Endothelial cell of umbilical vein (primary cell): Measurements from ENCODE around the gene C12orf60. TPM values are rescaled to one million over a fixed set of nuclear protein-coding genes. Genes with fewer than 3 reads are reported as not detected.

Experiments
- BruUV-seq: library from RNA; stranded (reverse); fragments of 400-500 nt; replicated peaks from 2 replicates; lab custom pipeline; 2021; lab: Mats Ljungman, UMichigan
- CTCF ChIA-PET: fragments of 300-600, 350-600 bp; sonication (Branson Sonifier 250); formaldehyde crosslinking; loops from one replicate; lab custom pipeline; 2021; ENCODE audit warnings: antibody characterized with exemption, inconsistent platforms; lab: Charles Lee
- POLR2A ChIA-PET: fragments of 300-600, 350-600 bp; sonication (Branson Sonifier 250); formaldehyde crosslinking; loops from one replicate; lab custom pipeline; 2021; ENCODE audit warnings: antibody characterized with exemption, inconsistent platforms; lab: Charles Lee
- DNase-seq: peaks from one replicate; pipeline ENCODE4 v3.0.0-alpha.2; 2011; ENCODE audit warnings: low read depth, low spot score
- FAIRE-seq: peaks from 2 replicates; lab custom pipeline; 2011; peaks lifted over from hg19 to GRCh38; lab: Jason Lieb, UNC
- H2AFZ ChIP-seq: 2 replicates; pipeline ENCODE4 v1.6.0; 2012; ENCODE audit warnings: low read depth, low read length, control low read depth, inconsistent platforms
- H3K27ac ChIP-seq: 2 replicates; pipeline ENCODE4 v1.5.1; 2011; ENCODE audit warnings: low read depth, mild to moderate bottlenecking, control low read depth, low read length, moderate library complexity; ENCODE audit not compliant: insufficient read depth
- H3K27me3 ChIP-seq, 2 experiments: 2 replicates each; pipeline versions ENCODE4 v1.6.0 to v1.6.1; 2011; ENCODE audit warnings: low read length in 2 of 2, mixed read lengths in 1 of 2; ENCODE audit not compliant: control insufficient read depth in 2 of 2, insufficient read depth in 2 of 2
- H3K36me3 ChIP-seq, 2 experiments: 2 replicates in 1 of 2; 3 replicates in 1 of 2; pipeline ENCODE4 v1.5.1; 2011; ENCODE audit warnings: low read length in 2 of 2, mild to moderate bottlenecking in 1 of 2, moderate library complexity in 1 of 2; ENCODE audit not compliant: control insufficient read depth in 2 of 2, insufficient read depth in 2 of 2; ENCODE audit errors: extremely low read depth in 1 of 2
- H3K4me1 ChIP-seq: 3 replicates; pipeline ENCODE4 v1.5.1; 2011; ENCODE audit warnings: mild to moderate bottlenecking, low read length; ENCODE audit not compliant: control insufficient read depth, insufficient read depth; ENCODE audit errors: extremely low read depth
- H3K4me2 ChIP-seq: 2 replicates; pipeline ENCODE4 v1.6.1; 2011; ENCODE audit warnings: low read length, control low read depth, mixed read lengths; ENCODE audit not compliant: insufficient read depth
- H3K4me3 ChIP-seq, 3 experiments: fragments of 200-600 bp in 1 of 3; sonication (generic), shearing (Covaris generic) in 1 of 3; replicated peaks in 1 of 3; 2 replicates each; pipeline ENCODE4 v1.5.1; 2011 to 2016; ENCODE audit warnings: control low read depth in 3 of 3, low read length in 3 of 3, mild to moderate bottlenecking in 2 of 3, inconsistent platforms in 1 of 3, low read depth in 1 of 3, moderate library complexity in 1 of 3; ENCODE audit not compliant: insufficient read depth in 1 of 3
- H3K79me2 ChIP-seq: 2 replicates; pipeline ENCODE4 v1.6.0; 2012; ENCODE audit warnings: low read length, inconsistent platforms; ENCODE audit not compliant: control insufficient read depth, insufficient read depth
- H3K9ac ChIP-seq: replicated peaks from 2 replicates; pipeline ENCODE3; 2011; ENCODE audit warnings: low read length, control low read depth; ENCODE audit not compliant: insufficient read depth; ENCODE audit errors: extremely low read depth
- H3K9me1 ChIP-seq: replicated peaks from 3 replicates; pipeline ENCODE4 v1.6.0; 2011; ENCODE audit warnings: mild to moderate bottlenecking, low read length; ENCODE audit not compliant: control insufficient read depth, insufficient read depth; ENCODE audit errors: extremely low read depth
- H3K9me3 ChIP-seq: replicated peaks from 2 replicates; pipeline ENCODE4 v1.5.1; 2012; ENCODE audit warnings: low read length, inconsistent platforms; ENCODE audit not compliant: control insufficient read depth, insufficient read depth
- H4K20me1 ChIP-seq: replicated peaks from 2 replicates; pipeline ENCODE3; 2011; ENCODE audit warnings: mild to moderate bottlenecking, low read length; ENCODE audit not compliant: control insufficient read depth, insufficient read depth; ENCODE audit errors: extremely low read depth
- CTCF ChIP-seq, 2 donors: IDR thresholded peaks; 1 replicate in 1 of 2; 2 replicates in 1 of 2; pipeline ENCODE4 v1.5.1; 2011; ENCODE audit warnings: low read length in 2 of 2, mild to moderate bottlenecking in 2 of 2, moderate library complexity in 2 of 2, control low read depth in 1 of 2, inconsistent platforms in 1 of 2, low read depth in 1 of 2; ENCODE audit not compliant: insufficient read depth in 1 of 2; ENCODE audit errors: extremely low read depth in 1 of 2
- EZH2 ChIP-seq: IDR thresholded peaks from 2 replicates; pipeline ENCODE4 v1.6.1; 2012; ENCODE audit warnings: borderline replicate concordance, low read depth, mild to moderate bottlenecking, moderate library complexity, low read length, inconsistent platforms; ENCODE audit not compliant: severe bottlenecking
- FOS ChIP-seq: IDR thresholded peaks from 2 replicates; pipeline ENCODE4 v1.6.1; 2011; ENCODE audit warnings: mild to moderate bottlenecking, low read length, moderate library complexity, borderline replicate concordance; ENCODE audit not compliant: insufficient read depth
- GATA2 ChIP-seq: IDR thresholded peaks from 2 replicates; pipeline ENCODE4 v1.7.0; 2011; ENCODE audit warnings: low read depth, mild to moderate bottlenecking, moderate library complexity, mixed read lengths, low read length; ENCODE audit not compliant: insufficient read length, insufficient read depth
- JUN ChIP-seq: IDR thresholded peaks from 2 replicates; pipeline ENCODE4 v1.6.1; 2011; ENCODE audit warnings: borderline replicate concordance, low read depth; ENCODE audit not compliant: insufficient read length, insufficient read depth
- MAX ChIP-seq: IDR thresholded peaks from 2 replicates; pipeline ENCODE4 v1.6.1; 2011; ENCODE audit not compliant: insufficient read depth, insufficient read length
- MYC ChIP-seq: IDR thresholded peaks from one replicate; pipeline ENCODE4 v1.6.1; 2011; ENCODE audit warnings: mild to moderate bottlenecking, low read depth, low read length
- POLR2A ChIP-seq: IDR thresholded peaks from 2 replicates; pipeline ENCODE4 v1.6.1; 2012; ENCODE audit warnings: low read depth, mild to moderate bottlenecking, control low read depth, low read length
- POLR2AphosphoS5 ChIP-seq: IDR thresholded peaks from 2 replicates; pipeline ENCODE4 v1.6.1; 2012; ENCODE audit warnings: low read depth, mild to moderate bottlenecking, control low read depth, low read length, moderate library complexity; ENCODE audit not compliant: insufficient read depth
- dilution Hi-C: fragments of 300-500 bp; cut with MboI; formaldehyde crosslinking; loops from one replicate; pipeline ENCODE4 v1.15.0; 2019; ENCODE audit warnings: low sequenced_read_pairs; ENCODE audit not compliant: extremely low pct_ligation_motif_present
- intact Hi-C: fragments of 100-400 bp; cut with micrococcal nuclease; formaldehyde crosslinking; loops from one replicate; pipeline ENCODE4 v1.10.0; 2022
- polyA plus RNA-seq, 4 experiments: library from polyadenylated mRNA; depleted of rRNA in 3 of 4; stranded (reverse) in 3 of 4; unstranded in 1 of 4; fragments of >200 nt; gene quantifications; 2 replicates each; pipeline versions ENCODE4 v1.2.1 to v1.2.3, GENCODE V29; 2011 to 2012; ENCODE audit warnings: missing spikeins in 1 of 4
- total RNA-seq: library from RNA; stranded (reverse); gene quantifications from 2 replicates; pipeline ENCODE4 v1.2.3, GENCODE V29; 2021

Gene C12orf60
- total and polyA plus RNA-seq, 2 donors (not counting 3 experiments of a cell fraction or from before 2014, with no cell fraction given) = 0.52 to 1.3 TPM

GRCh38 chr12:14852880-14853279 is 49.4 kb downstream of the C12orf60 start:
- intact Hi-C loops = no loop called here

More at GRCh38 chr12:14852880-14853279, 49.4 kb downstream of the C12orf60 start:
- FAIRE-seq = no peak
- CTCF ChIA-PET = interaction anchor here (1.2 to 1.6 kb wide), 2 partner anchors 42 to 142 kb away, joined by 3 to 7 read pairs; no protein-coding TSS in a partner anchor
- POLR2A ChIA-PET = no interaction called here
- Histone ChIP-seq H3K27me3 (no peaks in the 10 kb centered on the region), H3K4me2 (no peak overlapping the region), H3K4me3 (no peak overlapping the region), H2AFZ (no peak overlapping the region), H3K9me1 (no peaks in the 10 kb centered on the region), H3K4me1 (peaks cover 23% of the 10 kb centered on the region), H3K36me3 (no peaks in the 10 kb centered on the region), H3K9ac (no peak overlapping the region), H3K9me3 (no peaks in the 10 kb centered on the region), H3K79me2 (no peaks in the 10 kb centered on the region), H4K20me1 (no peaks in the 10 kb centered on the region), H3K27ac (no peak overlapping the region)
- no peak for DNase-seq
- TF ChIP-seq FOS (no peak), MYC (no peak), EZH2 (no peak), MAX (no peak), CTCF (IDR thresholded peaks at IDR 0.05; ENCODE audit: extremely low read depth in 1 of 2, insufficient read depth in 1 of 2, low read depth in 1 of 2, low read length in 2 of 2) (no peak), POLR2A (no peak), GATA2 (no peak), JUN (no peak), POLR2AphosphoS5 (no peak)
- dilution Hi-C loops = no loop called here
- no TSS peak for BruUV-seq
